CD4-positive, alpha-beta memory T cell (primary cell): ENCODE data around the gene THSD7B. TPM values are rescaled to one million over a fixed set of nuclear protein-coding genes. Genes with fewer than 3 reads are reported as not detected.

ENCODE experiments used
- CTCF ChIA-PET: fragments of 350-600 bp; sonication (Branson Sonifier 250); formaldehyde crosslinking; loops from one replicate; lab custom pipeline; 2021; ENCODE audit warnings: inconsistent platforms; ENCODE audit not compliant: partially characterized antibody; lab: Charles Lee
- POLR2A ChIA-PET: fragments of 350-600 bp; sonication (Branson Sonifier 250); formaldehyde crosslinking; loops from one replicate; lab custom pipeline; 2021; ENCODE audit not compliant: partially characterized antibody; lab: Charles Lee
- DNase-seq, 5 donors: peaks; one replicate each; pipeline versions ENCODE4 v3.0.0 to v3.0.0-alpha.2; 2020 to 2022; ENCODE audit warnings: mixed read lengths in 1 of 5
- H3K27ac ChIP-seq: one replicate; pipeline ENCODE4 v1.7.0; 2013; ENCODE audit warnings: low read depth, low read length
- H3K27me3 ChIP-seq: 2 replicates; pipeline ENCODE4 v1.7.0; 2013; ENCODE audit warnings: mild to moderate bottlenecking, low read length, moderate library complexity; ENCODE audit not compliant: insufficient read depth
- H3K36me3 ChIP-seq: 2 replicates; pipeline ENCODE4 v1.7.0; 2013; ENCODE audit warnings: mild to moderate bottlenecking, low read length, moderate library complexity; ENCODE audit not compliant: insufficient read depth
- H3K4me1 ChIP-seq: 2 replicates; pipeline ENCODE4 v1.7.0; 2013; ENCODE audit warnings: mild to moderate bottlenecking, low read length, moderate library complexity; ENCODE audit not compliant: insufficient read depth
- H3K4me3 ChIP-seq, 2 donors: one replicate each; pipeline ENCODE4 v1.7.0; 2013; ENCODE audit warnings: low read length in 2 of 2, mild to moderate bottlenecking in 1 of 2
- H3K9me3 ChIP-seq, 2 donors: one replicate each; pipeline ENCODE4 v1.7.0; 2013; ENCODE audit warnings: low read length in 2 of 2, control low read depth in 1 of 2; ENCODE audit not compliant: control insufficient read depth in 1 of 2
- H3K27ac Mint-ChIP-seq, 7 donors: one replicate each; pipeline ENCODE4 v1.8.0; 2020 to 2021; ENCODE audit warnings: mixed read lengths in 7 of 7, mild to moderate bottlenecking in 6 of 7, inconsistent platforms in 3 of 7, moderate library complexity in 3 of 7
- H3K27me3 Mint-ChIP-seq, 2 donors: one replicate each; pipeline ENCODE4 v1.8.0; 2020 to 2021; ENCODE audit warnings: mixed read lengths in 2 of 2
- H3K36me3 Mint-ChIP-seq, 2 donors: one replicate each; pipeline ENCODE4 v1.8.0; 2020 to 2021; ENCODE audit warnings: mixed read lengths in 2 of 2, inconsistent platforms in 1 of 2, mild to moderate bottlenecking in 1 of 2
- H3K4me1 Mint-ChIP-seq, 4 donors: one replicate each; pipeline ENCODE4 v1.8.0; 2020 to 2021; ENCODE audit warnings: mixed read lengths in 4 of 4, mild to moderate bottlenecking in 1 of 4
- H3K4me3 Mint-ChIP-seq, 8 donors: one replicate each; pipeline ENCODE4 v1.8.0; 2020 to 2021; ENCODE audit warnings: mixed read lengths in 8 of 8, mild to moderate bottlenecking in 7 of 8, moderate library complexity in 6 of 8, inconsistent platforms in 3 of 8
- H3K9me3 Mint-ChIP-seq, 8 donors: one replicate each; pipeline ENCODE4 v1.8.0; 2020 to 2021; ENCODE audit warnings: mixed read lengths in 8 of 8, mild to moderate bottlenecking in 5 of 8, inconsistent platforms in 3 of 8, moderate library complexity in 1 of 8
- intact Hi-C: fragments of 100-400 bp; cut with micrococcal nuclease; formaldehyde crosslinking; loops from one replicate; pipeline ENCODE4 v1.15.1; 2023
- polyA plus RNA-seq, 2 donors: library from polyadenylated mRNA; unstranded; fragments of 300-500 nt; fragmentation: Illumina TruSeq; gene quantifications; one replicate each; pipeline ENCODE4 v1.2.3, GENCODE V29; 2021
- total RNA-seq, 2 experiments: library from RNA; stranded (reverse); gene quantifications; one replicate each; pipeline ENCODE4 v1.2.3, GENCODE V29; 2021

Gene THSD7B
- total and polyA plus RNA-seq, 4 experiments from 2014 or later: not detected

DNA sequence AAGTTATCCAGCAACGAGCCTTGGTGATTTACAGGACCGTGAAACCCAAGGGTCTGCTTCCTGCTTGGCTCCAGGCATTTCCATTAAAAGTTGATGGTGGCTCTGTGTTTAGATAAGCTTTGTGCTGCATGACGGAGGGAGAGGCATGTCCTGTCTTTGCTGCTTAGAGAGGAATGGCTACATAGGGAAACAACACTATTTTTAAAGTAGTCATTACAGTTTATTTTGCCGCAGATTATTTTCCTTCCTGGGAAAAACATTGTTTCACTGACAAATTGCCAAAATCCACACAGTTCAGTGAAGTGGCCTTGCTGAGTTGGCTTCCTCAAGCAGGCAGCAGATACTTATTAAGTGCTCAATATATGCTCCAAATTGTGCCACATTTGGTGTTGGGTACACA is 98.5 kb downstream of the THSD7B start:
- Histone ChIP-seq H3K4me1 (no peaks in the 10 kb centered on the region), H3K9me3 (no peaks in the 10 kb centered on the region), H3K4me3 (no peak overlapping the region), H3K36me3 (no peaks in the 10 kb centered on the region), H3K27me3 (no peaks in the 10 kb centered on the region), H3K27ac (no peak overlapping the region)
- Mint-ChIP-seq H3K27ac (no peak overlapping the region), H3K27me3 (no peaks in the 10 kb centered on the region), H3K9me3 (peaks cover 0 to 4% (median 0%) of the 10 kb centered on the region in 8 donors), H3K36me3 (no peaks in the 10 kb centered on the region), H3K4me3 (no peak overlapping the region), H3K4me1 (no peaks in the 10 kb centered on the region)
- ChIA-PET POLR2A (no interaction called here), CTCF (no interaction called here)
- intact Hi-C loops: no loop called here
- no peak for DNase-seq

- Histone ChIP-seq H3K36me3 (no peaks in the 10 kb centered on the region), H3K9me3 (no peaks in the 10 kb centered on the region), H3K4me1 (no peaks in the 10 kb centered on the region), H3K27ac (no peak overlapping the region), H3K4me3 (no peak overlapping the region), H3K27me3 (no peaks in the 10 kb centered on the region)
- Mint-ChIP-seq H3K9me3 (peaks cover 0 to 3% (median 0%) of the 10 kb centered on the region in 8 donors), H3K36me3 (no peaks in the 10 kb centered on the region), H3K27ac (no peak overlapping the region), H3K4me3 (no peak overlapping the region), H3K4me1 (no peaks in the 10 kb centered on the region), H3K27me3 (peaks cover 3 to 4% of the 10 kb centered on the region in 2 donors)
- CTCF ChIA-PET: no interaction called here
- DNase-seq: no peak
- POLR2A ChIA-PET: no interaction called here
- intact Hi-C loops: no loop called here
Measured at GRCh38 chr2:136871424-136871823, 106.1 kb downstream of the THSD7B start.

- Histone ChIP-seq H3K4me1 (no peaks in the 10 kb centered on the region), H3K27ac (no peak overlapping the region), H3K36me3 (no peaks in the 10 kb centered on the region), H3K27me3 (no peaks in the 10 kb centered on the region), H3K9me3 (no peaks in the 10 kb centered on the region), H3K4me3 (no peak overlapping the region)
- Mint-ChIP-seq H3K27me3 (peaks cover 3 to 4% of the 10 kb centered on the region in 2 donors), H3K27ac (peak overlapping the region in 1 of 7 donors; percentile 2), H3K4me3 (no peak overlapping the region), H3K36me3 (no peaks in the 10 kb centered on the region), H3K9me3 (peaks cover 0 to 3% (median 0%) of the 10 kb centered on the region in 8 donors), H3K4me1 (no peaks in the 10 kb centered on the region)
- intact Hi-C loops: no loop called here
- CTCF ChIA-PET: no interaction called here
- POLR2A ChIA-PET: no interaction called here
- no peak for DNase-seq
Measured at GRCh38 chr2:136874258-136874657, 108.9 kb downstream of the THSD7B start.

DNA sequence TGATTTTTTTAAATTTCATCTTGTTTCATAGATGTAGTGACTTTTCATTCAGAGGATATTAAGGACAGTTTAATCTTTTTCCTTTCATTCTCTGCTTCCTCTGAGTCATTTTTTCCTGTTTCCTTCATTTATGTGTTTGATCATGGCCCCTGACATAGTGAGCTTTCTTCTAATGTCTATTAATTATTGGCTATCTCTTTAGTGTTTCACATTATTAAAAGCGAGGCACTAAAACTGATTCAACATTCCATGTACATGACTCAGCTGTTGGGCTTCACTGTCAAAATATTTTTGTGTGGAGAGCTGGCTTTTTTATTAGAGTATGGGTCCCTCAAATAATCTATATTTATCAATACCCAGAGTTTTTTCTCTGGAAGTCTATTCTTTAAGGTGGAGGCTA is 125.8 kb downstream of the THSD7B start:
- no peaks in the 10 kb centered on the region for H3K4me1 ChIP-seq
- ChIA-PET POLR2A (no interaction called here), CTCF (no interaction called here)
- DNase-seq: no peak
- no peaks in the 10 kb centered on the region for H3K9me3 ChIP-seq
- no peak overlapping the region for H3K4me3 Mint-ChIP-seq
- H3K4me3 ChIP-seq: no peak overlapping the region
- H3K9me3 Mint-ChIP-seq: peaks cover 0 to 3% (median 0%) of the 10 kb centered on the region in 8 donors
- no peaks in the 10 kb centered on the region for H3K27me3 Mint-ChIP-seq
- intact Hi-C loops: no loop called here
- no peaks in the 10 kb centered on the region for H3K27me3 ChIP-seq
- no peaks in the 10 kb centered on the region for H3K36me3 Mint-ChIP-seq
- H3K4me1 Mint-ChIP-seq: no peaks in the 10 kb centered on the region
- no peak overlapping the region for H3K27ac Mint-ChIP-seq
- H3K36me3 ChIP-seq: no peaks in the 10 kb centered on the region
- no peak overlapping the region for H3K27ac ChIP-seq

GRCh38 chr2:136894007-136894634 is 128.8 kb downstream of the THSD7B start:
- ChIA-PET CTCF (no interaction called here), POLR2A (no interaction called here)
- no peak overlapping the region for H3K27ac Mint-ChIP-seq
- H3K27me3 Mint-ChIP-seq: no peaks in the 10 kb centered on the region
- no peaks in the 10 kb centered on the region for H3K4me1 Mint-ChIP-seq
- no peak overlapping the region for H3K27ac ChIP-seq
- no peaks in the 10 kb centered on the region for H3K9me3 ChIP-seq
- H3K36me3 ChIP-seq: no peaks in the 10 kb centered on the region
- no peaks in the 10 kb centered on the region for H3K4me1 ChIP-seq
- DNase-seq: no peak
- H3K9me3 Mint-ChIP-seq: peaks cover 0 to 3% (median 0%) of the 10 kb centered on the region in 8 donors
- H3K4me3 Mint-ChIP-seq: no peak overlapping the region
- no peaks in the 10 kb centered on the region for H3K36me3 Mint-ChIP-seq
- no peaks in the 10 kb centered on the region for H3K27me3 ChIP-seq
- intact Hi-C loops: no loop called here
- H3K4me3 ChIP-seq: no peak overlapping the region

GRCh38 chr2:136901732-136902131 is 136.4 kb downstream of the THSD7B start:
- intact Hi-C loops: no loop called here
- no peak for DNase-seq

DNA sequence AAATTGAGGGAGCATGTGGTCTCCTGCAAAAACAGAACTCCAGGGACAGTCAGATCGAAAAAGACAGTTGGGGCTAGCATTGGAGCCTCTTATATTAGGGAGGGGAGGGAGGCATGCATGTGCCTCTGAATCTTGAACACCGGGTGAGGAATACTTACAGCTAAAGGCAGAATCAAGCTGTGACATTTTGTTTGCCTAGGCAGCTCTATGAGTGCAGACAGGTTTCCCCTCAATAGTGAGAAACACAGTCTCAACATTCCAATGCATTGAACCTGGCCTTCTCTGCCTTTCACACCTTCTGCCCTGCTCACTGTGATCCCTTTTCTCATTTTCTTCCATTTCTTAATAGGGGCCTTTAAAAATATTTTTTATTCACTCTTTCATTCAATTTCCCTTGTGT is 140.4 kb downstream of the THSD7B start:
- Mint-ChIP-seq H3K4me3 (no peak overlapping the region), H3K4me1 (no peaks in the 10 kb centered on the region), H3K27me3 (peaks cover 0 to 1% of the 10 kb centered on the region in 2 donors), H3K9me3 (peaks cover 0 to 3% (median 0%) of the 10 kb centered on the region in 8 donors), H3K36me3 (no peaks in the 10 kb centered on the region), H3K27ac (no peak overlapping the region)
- Histone ChIP-seq H3K27ac (no peak overlapping the region), H3K36me3 (no peaks in the 10 kb centered on the region), H3K4me3 (no peak overlapping the region), H3K9me3 (no peaks in the 10 kb centered on the region), H3K27me3 (no peaks in the 10 kb centered on the region), H3K4me1 (no peaks in the 10 kb centered on the region)
- ChIA-PET POLR2A (no interaction called here), CTCF (no interaction called here)
- no peak for DNase-seq
- intact Hi-C loops: no loop called here

More at GRCh38 chr2:136901732-136902131, 136.4 kb downstream of the THSD7B start:
- Mint-ChIP-seq H3K9me3 (peaks cover 0 to 3% (median 0%) of the 10 kb centered on the region in 8 donors), H3K27ac (no peak overlapping the region), H3K4me3 (no peak overlapping the region), H3K4me1 (no peaks in the 10 kb centered on the region), H3K36me3 (no peaks in the 10 kb centered on the region), H3K27me3 (peaks cover 0 to 1% of the 10 kb centered on the region in 2 donors)
- Histone ChIP-seq H3K9me3 (no peaks in the 10 kb centered on the region), H3K36me3 (no peaks in the 10 kb centered on the region), H3K4me3 (no peak overlapping the region), H3K4me1 (no peaks in the 10 kb centered on the region), H3K27me3 (no peaks in the 10 kb centered on the region), H3K27ac (no peak overlapping the region)
- ChIA-PET POLR2A (no interaction called here), CTCF (no interaction called here)
